Measurements from ENCODE around the gene DMD.

- TF ChIP-seq CTCF (IDR thresholded peaks at IDR 0.05) = no peak
- no peak for TF ChIP-seq POLR2A (IDR thresholded peaks at IDR 0.05)
- no peak for TF ChIP-seq EP300 (IDR thresholded peaks at IDR 0.05)
These were observed 1930.8 kb downstream of the DMD start for GRCh38 chrX:31280580-31280979.

Data from ovary (tissue), 3 donors.